GM21529 (cell line): ENCODE results near the gene MTG2.

Source experiments
- ATAC-seq: cut with Tn5 transposase; IDR thresholded peaks from one replicate; pipeline ENCODE4 v1.9.1; 2021; ENCODE audit not compliant: unreplicated experiment

The MTG2 gene

DNA sequence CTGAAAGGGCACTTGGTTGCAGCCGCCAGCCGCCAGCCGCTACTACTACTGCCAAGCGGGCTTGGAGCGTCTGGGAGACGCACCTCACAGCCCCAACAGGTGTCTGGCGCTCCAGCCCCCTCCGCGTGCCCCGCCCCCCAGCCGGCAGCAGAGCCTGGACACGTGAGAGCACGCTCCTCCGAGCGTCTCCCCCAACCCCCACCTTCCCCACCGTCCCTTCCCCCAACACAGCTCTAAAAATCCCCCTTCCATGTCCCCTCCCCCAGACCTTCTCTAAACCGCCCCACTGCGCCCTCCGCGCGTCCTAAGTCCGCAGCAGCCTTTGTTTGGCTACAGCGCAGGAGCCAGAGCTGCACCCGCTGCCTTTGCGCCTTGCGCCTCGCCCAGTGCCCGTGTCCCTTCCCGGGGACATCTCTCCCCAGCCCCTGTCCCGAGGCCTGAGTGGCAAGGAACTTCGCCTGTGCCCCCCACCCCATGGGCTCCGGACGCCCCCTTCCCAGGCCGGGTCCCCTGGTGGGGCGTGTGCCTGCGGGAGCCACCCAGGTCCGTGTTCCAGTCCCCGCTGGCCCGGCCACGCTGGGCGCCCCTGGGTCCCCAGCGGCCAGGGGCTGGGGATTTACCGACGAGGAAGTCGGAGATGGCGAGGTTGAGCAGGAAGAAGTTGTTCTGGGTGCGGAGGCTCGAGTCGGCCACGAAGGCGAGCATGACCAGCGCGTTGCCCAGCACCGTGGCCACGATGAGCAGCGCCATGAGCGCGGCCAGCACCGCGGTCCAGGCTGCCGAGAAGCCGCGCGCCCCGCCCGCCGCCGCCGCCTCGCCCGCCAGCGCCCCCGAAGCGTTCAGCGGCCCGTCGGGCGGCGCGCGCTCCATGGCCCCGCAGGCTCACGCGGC lies 36.5 kb downstream of the MTG2 start:
- ATAC-seq, result no peak

DNA sequence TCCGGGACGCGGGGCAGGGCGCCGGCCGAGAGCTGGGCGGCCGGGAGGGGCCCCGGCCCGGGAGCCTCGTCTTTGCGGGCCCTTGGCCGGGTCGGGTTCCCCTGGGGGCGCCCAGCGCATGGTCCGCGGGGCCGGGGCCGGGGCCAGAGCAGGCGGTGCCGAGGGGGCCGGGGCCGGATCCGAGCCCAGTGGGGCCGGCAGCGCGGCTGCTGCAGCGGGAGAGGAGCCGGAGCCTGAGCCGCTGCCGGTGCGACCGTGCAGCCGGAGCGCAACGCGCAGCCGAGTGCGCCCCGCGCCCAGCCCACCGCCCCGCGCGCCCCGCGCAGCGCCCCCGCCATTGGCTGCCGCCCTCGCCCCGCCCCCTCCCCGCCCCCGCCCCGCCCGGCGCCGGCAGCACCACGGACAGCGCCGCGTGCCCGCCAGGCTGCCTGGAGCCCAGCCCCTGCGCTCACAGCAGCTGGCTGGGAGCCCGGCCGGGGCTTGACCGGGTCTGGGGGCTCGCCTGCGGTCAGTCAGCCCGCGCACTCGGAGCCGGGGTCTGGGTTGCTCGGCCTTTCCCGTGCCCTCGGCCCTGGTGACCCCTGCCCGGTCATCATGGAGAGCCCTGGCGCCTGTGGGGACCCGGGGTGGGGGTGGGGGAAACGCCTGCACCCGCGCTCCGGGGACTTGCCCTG lies 37.3 kb downstream of the MTG2 start, which contains the start of gene HRH3:
HRH3 (minus strand) TSS at position 287 of the 674 bp plus-strand sequence. CDS start 308 bp downstream, outside the sequence.
- ATAC-seq, result no peak

DNA sequence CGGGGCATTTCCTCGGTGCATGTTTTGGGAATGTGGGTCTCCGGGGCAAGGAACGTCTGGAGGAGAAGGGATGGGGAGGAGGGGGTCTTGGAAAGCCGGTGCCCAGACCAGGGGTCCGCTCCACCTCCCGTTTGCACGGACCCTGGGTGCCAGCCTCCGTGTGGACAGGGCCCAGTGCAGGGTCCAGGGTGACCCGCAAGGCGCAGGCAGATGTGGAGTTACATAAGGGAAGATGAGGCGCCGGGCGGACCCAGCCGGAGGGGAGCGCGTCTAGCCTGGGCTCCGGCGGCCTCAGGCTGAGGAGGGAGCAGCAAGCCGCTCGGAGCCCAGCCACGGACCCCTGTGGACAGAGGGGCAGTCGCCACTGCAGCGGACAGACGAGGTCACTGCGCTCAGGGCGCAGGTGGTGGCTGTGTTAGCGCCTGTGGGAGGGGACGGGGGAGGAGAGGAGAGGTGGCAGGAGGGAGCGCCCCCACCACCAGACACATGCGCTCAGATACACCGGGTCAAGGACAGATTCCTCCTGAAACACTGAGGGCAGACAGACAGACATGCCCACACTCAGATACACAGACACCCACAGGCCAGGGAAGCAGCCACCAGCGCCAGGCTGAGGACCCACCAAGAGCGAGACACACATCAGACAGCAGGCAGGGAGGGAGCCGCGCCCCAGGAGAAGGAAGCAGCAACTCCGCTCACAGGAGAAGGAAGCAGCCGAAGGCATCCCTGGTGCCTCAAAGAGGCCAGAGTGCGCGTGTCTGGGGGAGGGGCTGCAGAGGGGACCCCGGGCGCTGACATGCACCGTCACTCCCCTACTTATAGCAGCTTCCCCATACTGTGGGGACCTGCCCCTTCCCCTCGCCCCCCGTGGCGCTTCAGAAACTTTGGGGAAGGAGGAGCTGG lies 38.1 kb downstream of the MTG2 start:
- no peak for ATAC-seq

DNA sequence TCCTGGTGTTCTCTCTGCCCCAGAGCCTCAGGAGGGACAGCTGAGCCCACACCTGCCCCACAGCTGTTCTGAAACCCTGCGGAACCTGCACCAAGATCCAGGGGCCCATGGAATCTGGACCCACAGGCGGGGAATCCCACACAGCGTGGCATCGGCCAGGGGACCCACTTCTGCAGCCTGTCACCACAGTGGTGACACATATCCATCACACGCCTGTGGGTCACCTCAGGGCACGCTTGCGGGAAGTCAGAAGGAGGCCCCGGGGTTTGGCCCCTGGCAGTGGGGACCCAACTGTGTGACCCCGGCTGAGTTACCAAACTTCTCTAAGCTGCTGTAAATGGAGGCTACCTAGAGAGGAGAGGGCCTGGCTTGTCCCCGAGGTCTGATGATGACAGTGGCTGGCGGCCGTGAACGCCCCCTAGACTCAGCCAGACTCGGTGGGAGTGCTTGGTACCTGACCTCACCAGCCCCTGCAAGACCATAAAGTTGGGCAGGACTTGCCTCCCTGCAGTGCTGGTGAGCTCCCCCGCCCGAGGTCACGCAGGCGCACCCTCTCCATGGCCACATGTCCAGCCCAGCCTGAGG lies 39.5 kb downstream of the MTG2 start:
- ATAC-seq, result no peak

DNA sequence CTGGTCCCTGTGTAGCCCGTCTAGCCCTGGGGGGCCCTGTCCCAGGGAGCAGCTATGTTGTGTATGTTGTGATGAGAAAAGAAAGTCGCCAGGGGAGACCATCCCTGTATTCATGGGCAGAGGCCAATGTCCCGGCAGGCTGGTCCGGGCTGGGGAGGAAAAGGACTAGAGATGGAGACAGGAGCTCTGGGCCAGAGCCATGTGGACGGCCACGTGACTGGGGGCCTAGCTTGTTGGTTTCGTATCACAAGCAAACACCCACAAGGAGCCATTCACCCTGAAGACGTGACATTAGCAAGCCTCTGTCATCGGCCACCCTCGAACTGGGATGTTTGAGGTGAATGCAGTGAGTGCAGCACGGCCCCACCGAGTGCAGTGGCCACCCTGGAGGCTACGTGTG lies 40.1 kb downstream of the MTG2 start:
- ATAC-seq, result no peak

DNA sequence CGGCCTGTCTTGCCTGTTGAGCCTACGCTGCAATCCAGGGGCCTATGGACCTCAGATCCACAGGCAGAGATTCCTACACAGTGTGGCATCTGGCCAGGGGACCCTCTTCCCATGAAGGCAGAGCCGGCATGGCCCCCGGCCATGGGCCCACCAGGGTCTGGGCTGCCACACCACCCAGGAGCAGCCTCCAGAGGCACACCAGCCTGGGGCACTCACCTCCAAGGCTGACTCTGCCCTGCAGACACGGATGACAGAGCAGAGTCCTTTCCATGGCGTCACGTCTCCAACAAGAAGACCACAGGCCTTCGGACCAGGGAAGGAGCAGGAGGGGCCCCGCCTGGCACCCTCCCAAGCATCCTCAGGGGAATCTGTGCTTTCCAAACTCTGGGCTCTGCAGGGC lies 40.7 kb downstream of the MTG2 start:
- ATAC-seq, result no peak

DNA sequence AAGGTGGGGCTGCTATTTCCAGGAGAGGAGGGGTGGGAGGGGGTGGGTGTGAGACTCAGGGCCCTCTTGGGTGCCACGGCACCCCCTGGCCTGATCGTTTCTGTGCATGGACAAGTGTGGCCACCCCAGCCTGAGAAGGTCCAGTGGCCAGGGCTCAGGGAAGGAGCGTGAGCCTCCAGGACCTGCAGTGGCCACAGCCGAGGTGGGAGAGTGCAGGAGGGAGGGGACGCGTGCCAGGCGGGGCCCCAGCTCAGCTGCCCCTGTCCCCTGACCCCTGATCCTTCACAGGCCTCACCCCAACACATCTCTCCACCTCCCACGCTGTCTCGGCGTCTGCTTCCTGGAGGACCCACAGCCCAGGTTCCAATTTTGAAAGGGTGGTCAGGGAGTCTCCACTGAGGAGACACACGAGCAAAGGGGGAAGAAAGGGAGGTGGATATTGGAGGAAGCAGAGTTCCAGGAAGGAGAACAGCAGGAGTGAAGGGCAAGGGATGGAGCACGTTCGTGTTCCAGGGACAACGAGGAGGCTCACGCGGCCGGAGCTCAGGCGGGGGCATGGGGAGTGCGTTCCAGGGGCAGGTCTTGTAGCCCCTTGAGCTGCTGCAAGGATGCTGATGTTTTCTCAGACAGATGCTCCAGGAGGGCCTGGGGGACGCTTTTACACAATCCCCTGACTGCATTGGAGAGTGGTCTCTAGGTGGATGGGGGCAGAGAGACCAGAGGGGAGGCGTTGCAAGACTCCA lies 41.5 kb downstream of the MTG2 start:
- no peak for ATAC-seq

DNA sequence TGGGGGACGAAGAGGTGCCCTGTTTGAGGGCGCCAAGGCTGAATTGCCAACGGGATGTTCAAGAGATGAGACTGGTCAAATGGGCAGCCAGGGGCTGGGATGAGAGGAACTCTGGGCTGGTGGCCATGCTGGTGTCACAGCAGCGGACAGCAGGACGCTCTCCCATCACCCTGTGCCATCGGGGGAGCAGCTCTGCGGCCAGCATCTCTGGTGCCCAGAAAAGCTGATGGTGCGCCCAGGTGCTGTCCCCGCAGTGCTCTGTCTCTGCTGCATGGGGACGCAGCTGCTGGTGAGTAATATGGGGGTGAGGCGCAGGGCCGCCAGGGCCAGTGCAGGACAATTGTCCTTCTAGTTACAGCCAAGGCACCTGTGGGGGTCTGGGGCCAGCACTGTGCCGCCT lies 42.2 kb downstream of the MTG2 start:
- ATAC-seq, result no peak

DNA sequence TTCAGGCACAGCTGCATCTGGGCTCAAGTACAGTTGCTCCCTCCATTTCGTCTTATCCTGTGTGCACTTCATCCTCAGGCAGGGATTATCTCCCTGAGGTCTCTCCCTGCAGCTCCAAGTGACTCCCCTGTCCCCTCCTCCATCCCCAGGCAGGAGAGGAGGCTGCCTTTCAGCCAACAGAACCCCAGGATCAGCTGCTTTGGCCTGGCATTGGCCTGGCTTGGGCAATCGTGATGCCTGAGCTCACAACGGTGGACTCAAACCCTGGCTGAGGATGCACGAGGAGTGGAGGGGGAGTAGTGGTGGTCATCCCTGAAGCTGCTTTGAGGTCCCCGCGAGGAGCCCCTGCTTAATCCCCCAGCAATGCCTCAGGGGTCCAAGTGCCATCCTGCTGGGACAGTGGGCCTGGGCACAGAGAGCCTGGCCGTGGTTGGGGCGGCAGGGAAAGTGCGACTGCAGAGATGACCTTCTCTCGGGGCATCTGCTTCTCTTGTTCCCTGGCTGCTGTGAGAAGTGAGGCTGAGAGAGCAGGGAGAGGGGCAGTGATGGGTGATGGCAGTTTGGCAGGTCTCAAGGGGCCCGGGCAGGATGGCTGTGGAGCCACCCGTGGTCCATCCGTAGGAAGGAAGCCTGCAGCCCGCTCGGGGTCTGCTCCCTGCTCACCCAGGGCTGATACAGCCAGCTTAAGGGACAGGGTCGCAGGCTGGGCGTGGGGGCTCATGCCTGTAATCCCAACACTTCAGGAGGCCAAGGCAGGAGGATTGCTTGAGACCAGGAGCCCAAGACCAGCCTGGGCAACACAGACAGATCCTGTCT lies 43.2 kb downstream of the MTG2 start:
- ATAC-seq, result no peak

DNA sequence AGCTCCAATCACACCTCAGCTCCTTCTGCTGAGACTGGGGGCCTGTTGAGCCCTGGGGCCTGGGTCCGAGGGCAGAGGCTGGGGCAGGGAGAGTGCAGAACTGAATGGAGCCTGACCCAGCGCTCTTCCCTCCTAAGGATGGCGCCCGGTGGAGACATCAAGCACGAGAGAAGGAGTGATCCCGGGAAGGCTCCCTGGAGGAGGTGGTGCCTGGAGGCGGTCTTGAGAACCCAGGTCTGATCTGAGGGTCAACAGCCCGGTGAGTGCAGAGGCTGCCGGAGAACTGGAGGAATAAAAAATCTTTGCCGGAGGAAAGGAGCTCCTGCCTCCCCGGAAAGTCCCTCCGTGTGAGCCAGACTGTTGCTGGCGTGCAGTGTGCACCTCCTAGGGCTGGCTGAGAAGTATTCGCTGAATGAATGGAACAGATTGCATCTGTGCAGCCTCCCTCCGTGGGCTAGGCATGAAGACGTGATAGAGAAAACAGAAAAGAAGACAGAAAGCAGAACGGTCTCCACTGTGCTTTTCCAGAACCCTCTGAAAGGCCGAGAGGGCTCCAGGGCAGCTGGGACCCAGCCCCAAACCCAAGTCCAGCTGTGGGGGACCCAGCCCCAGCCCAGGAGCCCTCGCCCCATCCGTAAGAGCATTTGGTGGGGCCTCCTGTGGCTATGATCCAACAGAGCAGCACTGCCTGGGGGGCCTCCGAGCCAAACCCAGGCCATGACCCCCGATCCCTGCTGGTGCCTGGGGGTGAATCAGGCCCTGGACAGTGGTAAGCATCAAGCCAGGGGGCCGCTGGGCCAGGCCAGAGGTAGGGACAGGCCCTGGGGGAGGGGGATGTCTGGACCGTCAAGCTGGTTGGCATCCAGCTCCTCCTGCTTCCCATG lies 44.1 kb downstream of the MTG2 start:
- no peak for ATAC-seq

DNA sequence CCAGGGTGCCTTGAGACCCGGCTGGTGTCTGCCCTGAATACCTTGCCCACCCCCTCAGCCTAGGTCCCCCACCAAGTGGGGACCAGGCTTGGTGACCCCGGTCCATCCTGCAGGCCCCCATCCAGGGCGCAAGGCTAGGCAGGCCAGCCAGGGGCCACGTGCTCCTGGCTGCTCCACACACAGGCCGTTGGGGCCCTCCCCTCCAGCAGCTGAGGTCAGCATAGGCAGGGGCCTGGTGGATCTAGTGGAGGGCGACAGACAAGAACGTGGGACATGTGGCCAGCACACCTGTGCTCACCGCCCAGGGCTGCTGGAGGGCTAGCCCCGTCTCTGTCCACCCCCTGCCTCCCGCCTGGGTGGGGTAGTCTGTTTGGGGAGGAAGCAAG lies 44.8 kb downstream of the MTG2 start:
- ATAC-seq, result no peak

DNA sequence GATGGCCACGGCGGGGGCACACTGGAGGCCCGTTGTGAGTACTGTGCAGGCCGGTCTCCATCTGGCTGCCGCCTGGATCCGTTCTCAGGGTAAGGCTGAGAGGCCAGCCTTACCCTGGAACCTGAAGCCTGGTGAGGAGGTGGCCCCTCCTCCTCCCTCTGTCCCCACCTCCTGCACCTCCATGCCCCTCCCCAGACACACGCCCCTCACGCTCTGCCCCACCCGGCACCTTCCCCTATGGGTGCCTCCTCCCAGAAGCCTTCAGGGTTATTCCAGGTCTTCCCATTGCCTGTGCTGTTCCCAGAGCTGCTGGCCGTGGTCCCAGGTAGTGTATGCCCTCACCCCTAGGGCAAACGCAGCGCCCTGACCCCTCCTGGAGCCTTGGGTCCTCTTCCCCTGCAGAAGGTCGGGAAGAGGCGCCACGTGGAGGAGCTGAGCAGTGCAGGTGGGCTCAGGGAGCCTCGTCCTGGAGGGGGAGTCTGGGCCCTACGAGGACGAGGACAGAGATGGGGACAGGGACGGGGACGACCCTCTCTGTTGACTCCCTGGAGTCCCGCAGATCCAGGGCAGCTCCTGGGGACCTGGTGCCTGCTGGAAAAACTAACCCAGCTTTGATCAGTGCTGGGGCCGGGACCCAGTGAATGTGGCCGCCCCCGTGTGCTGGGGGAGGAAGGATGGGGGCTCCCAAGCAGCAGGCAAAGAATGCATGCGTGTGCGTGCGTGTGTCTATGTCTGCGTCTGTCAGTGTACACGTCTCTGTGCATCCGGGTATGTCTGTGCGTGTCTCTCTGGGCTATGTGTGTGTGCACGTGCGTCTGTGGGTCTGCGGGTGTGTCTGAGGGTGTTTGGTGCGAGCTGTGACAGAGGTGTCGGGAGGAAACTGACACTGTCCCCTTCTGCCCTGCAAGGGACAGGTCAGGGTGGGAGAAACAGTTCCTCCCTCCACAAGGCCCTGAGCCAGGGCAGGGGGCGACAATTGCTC lies 45.4 kb downstream of the MTG2 start:
- ATAC-seq, result no peak

DNA sequence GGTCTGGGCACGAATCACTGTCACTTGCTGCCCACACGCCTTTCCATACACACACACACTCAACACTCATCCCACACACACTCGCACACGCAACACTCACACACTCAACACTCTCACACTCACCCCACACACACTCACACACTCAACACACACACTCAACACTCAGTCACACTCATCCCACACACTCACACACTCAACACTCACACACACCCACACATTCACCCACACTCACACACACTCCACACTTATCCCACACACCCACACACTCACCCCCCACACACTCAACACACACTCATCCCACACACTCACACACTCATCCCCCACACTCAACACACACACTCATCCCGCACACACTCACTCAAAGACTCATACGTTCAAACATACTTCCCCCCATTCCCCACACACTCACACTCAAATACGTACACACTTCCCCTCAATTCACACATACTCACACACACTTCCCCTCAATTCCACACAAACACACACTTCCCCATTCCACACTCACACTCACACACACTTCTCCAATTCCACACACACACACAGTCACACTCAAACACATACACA lies 46.2 kb downstream of the MTG2 start:
- ATAC-seq, result no peak

DNA sequence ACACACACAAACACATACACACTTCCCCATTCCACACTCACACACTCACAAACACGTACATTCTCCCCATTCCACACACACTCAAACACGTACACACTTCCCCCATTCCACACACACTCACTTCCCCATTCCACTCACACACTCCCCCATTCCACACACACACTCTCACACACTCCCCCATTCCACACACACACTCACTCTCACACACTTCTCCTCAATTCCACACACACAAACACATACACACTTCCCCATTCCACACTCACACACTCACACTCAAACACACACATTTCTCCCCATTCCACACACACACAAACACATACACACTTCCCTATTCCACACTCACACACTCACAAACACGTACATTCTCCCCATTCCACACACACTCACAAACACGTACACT lies 46.8 kb downstream of the MTG2 start:
- ATAC-seq, result no peak

DNA sequence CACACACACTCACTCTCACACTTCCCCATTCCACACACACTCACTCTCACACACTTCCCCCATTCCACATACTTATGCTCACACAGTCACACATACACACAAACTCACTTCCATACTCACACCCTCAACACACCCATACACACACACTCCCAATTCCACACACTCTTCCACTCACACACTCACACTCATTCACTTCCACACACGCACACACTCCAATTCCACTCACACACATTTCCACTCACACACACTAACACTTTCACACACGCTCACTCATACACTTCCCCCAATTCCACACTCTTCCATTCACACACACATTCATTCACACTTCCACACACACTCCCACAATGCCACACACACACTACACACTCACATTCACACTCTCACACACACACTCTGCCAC lies 47.4 kb downstream of the MTG2 start:
- no peak for ATAC-seq

DNA sequence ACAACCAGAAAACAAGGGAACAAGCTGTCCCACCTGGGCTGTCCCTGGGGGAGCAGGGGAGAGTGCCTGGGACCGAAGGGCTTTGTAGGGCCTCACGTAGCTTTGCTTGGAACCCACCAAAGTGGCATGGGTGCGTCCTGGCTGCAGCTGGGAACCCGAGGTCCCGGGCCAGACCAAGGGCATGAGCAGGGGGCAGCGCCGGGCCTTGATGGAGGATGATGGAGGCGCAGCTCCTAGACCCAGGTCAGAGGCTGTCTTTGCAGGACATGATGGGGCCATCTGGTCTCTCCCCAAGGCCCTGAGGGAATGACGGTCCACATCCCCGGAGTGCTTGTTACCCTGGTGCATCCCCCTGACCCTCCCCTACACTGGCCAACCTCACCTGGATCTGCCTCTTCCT lies 47.9 kb downstream of the MTG2 start:
- no peak for ATAC-seq

DNA sequence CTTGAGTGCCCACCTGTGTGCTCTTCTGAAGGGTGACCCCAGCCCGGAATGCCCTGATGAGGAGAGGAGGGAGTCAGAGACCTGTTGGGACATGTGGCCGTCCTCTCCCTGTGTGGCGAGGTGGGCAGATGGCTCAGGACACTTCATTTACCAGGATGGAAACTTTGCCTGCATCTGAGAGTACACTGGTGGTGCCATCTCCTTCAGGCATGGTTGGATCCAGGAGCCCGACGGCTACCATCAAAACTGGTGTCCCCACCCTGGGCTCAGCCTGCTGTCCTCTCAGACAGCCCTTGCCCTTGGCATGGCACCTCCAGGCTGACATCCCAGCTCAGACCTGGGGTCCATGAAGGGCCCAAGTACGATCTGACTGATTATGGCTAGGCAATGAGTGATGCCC lies 48.5 kb downstream of the MTG2 start:
- ATAC-seq, result no peak
